Testis (tissue), 2 donors: ENCODE measurements around the gene GRID1.

Experiments
- POLR2A ChIP-seq: fragments of 450-650 bp; IDR thresholded peaks from one replicate; pipeline ENCODE4 v1.6.1; 2017; ENCODE audit warnings: antibody characterized with exemption, mild to moderate bottlenecking, moderate library complexity
- TF ChIP-seq, protein P1 (sequence below), 3 experiments: fragments of 450-650 bp in 2 of 3; fragments of 200-600 bp in 1 of 3; sonication (generic) in 1 of 3; IDR thresholded peaks; one replicate each; pipeline ENCODE4 v1.5.1; 2016 to 2019; ENCODE audit warnings: antibody characterized with exemption in 3 of 3, mild to moderate bottlenecking in 2 of 3, moderate library complexity in 1 of 3

DNA sequence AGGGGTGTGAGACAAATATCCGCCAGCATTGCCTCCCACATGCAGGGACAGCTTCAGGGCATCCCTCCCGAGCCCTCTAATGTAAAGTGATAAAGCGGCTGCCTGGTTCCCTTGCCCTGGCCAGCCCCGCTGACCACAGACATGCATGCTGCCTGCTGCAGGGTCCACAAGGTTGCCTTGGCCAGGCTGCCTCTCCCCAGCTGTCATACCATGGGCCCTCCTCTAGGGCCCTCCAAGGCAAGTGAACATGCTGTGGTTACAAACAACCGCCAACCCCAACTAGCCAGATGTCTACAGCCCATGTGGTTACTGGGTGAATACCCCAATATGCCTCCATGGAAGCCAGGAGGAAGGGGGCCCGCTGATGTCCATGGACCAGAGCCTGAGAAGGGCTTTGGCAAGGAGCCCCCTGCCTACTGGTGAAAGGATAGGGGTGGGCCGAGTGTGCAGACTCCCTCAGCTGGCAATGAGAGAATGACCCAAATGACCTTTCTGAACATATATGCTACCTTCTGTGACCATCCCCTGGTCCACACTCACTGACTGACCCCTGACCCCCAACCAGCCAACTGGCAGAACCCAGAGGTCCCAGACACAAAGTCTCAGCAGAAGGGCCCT is 37.4 kb downstream of the GRID1 start:
- TF ChIP-seq POLR2A: no peak
- TF ChIP-seq, protein P1, sequence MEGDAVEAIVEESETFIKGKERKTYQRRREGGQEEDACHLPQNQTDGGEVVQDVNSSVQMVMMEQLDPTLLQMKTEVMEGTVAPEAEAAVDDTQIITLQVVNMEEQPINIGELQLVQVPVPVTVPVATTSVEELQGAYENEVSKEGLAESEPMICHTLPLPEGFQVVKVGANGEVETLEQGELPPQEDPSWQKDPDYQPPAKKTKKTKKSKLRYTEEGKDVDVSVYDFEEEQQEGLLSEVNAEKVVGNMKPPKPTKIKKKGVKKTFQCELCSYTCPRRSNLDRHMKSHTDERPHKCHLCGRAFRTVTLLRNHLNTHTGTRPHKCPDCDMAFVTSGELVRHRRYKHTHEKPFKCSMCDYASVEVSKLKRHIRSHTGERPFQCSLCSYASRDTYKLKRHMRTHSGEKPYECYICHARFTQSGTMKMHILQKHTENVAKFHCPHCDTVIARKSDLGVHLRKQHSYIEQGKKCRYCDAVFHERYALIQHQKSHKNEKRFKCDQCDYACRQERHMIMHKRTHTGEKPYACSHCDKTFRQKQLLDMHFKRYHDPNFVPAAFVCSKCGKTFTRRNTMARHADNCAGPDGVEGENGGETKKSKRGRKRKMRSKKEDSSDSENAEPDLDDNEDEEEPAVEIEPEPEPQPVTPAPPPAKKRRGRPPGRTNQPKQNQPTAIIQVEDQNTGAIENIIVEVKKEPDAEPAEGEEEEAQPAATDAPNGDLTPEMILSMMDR (IDR thresholded peaks at IDR 0.05): no peak
